GM19395 (cell line): Measurements from ENCODE around the gene KRTAP19-7.

Experiments
- ATAC-seq: cut with Tn5 transposase; IDR thresholded peaks from one replicate; pipeline ENCODE4 v1.9.1; 2021; ENCODE audit warnings: mild to moderate bottlenecking, moderate library complexity; ENCODE audit not compliant: unreplicated experiment

KRTAP19-7 gene, protein sequence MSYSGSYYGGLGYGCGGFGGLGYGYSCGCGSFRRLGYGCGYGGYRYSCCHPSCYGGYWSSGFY

GRCh38 chr21:30561264-30561895, at the start of gene KRTAP19-7:
Gene KRTAP19-7 (minus strand): TSS chr21:30561314. CDS start chr21:30561289, 25 bp downstream.
- no peak for ATAC-seq

DNA sequence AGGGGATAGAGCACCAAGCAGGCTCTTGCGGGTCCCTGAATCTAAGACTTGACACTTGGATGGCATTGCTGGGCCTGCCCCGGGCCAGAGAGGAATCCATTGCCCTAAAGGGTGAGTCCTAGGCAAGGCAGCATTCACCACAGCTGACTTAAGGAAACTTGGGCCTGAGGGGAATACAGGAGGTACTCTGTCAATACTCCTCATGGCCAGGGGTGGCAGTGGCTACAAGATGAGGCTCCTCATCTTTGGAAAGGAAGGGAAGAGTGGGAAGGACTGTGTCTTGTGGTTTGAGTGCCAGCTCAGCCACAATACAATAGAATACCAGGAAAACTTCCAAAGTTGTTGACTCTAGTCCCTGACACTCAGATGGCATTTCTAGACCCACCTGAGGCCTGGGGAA, 44.9 kb upstream of the KRTAP19-7 start:
- no peak for ATAC-seq

- no peak for ATAC-seq
Measured at GRCh38 chr21:30600787-30601186, 39.7 kb upstream of the KRTAP19-7 start, which contains the start of gene KRTAP22-1. Gene KRTAP22-1 (plus strand): TSS chr21:30601087.

DNA sequence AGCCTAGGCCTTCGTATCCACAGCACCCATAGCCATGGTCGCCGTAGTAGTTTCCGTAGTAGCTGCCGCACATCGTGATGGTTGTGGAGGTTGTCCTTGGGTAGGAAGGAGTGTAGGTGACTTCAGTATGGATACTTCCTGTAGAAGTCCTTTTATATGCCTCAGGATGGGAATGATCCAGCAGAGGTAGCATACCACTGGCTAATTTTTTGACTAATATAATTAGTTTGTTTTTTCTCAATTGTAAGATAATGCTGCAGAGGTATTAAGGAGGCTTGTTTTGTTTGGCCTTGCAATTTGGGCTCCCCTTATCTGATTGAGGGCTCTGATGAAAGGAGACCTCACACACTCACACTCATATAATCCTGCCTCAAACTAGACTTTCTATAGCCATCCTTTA, 37.7 kb upstream of the KRTAP19-7 start, which contains the start of gene KRTAP6-2:
TSS of gene KRTAP6-2 (minus strand) at position 101 of the 400 bp plus-strand sequence. CDS start at position 73, 28 bp downstream.
- no peak for ATAC-seq

DNA sequence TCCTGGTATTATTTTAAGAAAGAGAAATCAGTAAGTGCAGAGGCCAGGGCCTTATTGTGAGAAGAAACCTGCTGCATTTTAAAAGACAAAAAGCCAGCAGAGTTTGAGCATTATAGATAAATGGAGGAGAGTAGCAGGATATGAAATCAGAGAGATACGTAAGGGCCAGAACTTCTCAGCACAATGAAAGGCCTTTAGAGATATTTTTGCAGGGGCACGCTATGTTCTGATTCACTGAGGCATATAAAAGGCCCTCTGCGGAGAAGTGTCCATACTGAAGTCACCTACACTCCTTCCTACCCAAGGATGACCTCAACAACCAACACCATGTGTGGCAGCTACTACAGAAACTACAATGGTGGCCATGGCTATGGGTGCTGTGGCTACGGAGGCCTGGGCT, 31.0 kb upstream of the KRTAP19-7 start, which contains the start of gene KRTAP6-3:
TSS of gene KRTAP6-3 (plus strand) at position 301 of the 400 bp plus-strand sequence. CDS start at position 307, 6 bp downstream.
- ATAC-seq = no peak

- ATAC-seq = no peak
Measured at GRCh38 chr21:30590297-30590696, 29.2 kb upstream of the KRTAP19-7 start, which contains the start of gene KRTAP22-2. Gene KRTAP22-2 (minus strand): TSS chr21:30590397.

- no peak for ATAC-seq
Measured at GRCh38 chr21:30582870-30583269, 21.8 kb upstream of the KRTAP19-7 start.

DNA sequence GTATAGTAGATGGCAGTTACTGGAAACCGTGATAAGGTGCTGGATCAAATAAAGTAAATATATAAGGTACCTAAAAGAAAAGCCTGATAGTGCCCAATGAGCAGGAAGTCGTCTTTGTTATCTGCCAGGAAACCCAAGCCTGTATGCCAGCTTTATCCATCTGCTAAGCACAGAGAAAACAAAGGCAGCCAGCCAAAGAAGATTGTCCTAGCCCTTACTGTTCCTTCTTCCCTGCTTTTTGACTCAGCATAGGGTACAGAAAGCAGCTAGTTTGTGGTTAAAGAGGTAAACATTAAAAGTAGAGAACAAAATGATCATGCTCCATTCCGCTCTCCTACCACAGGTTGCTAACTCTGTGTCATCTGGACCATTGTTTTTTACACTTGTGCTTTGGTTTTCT, 19.0 kb upstream of the KRTAP19-7 start:
- ATAC-seq = no peak

DNA sequence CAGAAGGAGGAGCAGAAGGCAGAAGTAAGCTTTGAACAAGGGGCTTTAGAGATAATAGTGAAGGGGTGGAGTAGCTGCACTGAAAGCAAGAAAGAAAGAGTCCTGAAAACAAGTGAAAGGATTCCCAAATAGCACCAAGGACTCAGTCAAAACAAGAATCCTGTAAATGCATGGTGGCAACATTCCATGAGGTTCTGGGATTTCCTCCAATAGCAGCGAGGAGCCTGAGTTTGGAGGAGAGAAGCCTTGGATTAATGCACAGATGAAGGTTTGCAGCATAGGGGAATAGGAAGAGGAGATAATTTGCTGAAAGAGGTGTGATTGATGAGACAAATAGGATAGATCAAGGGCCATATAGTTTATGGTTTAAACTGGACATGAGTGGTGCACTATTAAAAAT, 18.2 kb upstream of the KRTAP19-7 start:
- no peak for ATAC-seq

- ATAC-seq = no peak
Measured at GRCh38 chr21:30577766-30578165, 16.7 kb upstream of the KRTAP19-7 start.

DNA sequence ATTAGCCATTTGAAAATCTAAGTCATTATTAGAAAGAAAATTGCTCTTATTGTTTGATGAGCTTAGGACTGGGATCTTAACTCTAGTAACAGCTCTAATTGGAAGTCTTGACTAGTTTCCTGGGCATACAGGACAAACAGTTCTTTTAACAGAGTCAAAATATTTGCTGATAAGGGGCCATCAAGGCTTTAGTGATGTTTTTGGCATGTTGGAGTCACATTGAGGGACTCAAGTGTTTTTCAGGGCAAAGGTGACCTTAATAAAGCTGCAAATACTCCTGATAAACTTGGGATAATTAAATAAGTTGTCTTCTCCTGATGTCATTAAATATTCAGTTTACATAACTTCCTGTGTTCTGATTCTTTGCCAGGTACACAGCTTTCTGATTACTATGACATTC, 6.5 kb upstream of the KRTAP19-7 start:
- no peak for ATAC-seq

DNA sequence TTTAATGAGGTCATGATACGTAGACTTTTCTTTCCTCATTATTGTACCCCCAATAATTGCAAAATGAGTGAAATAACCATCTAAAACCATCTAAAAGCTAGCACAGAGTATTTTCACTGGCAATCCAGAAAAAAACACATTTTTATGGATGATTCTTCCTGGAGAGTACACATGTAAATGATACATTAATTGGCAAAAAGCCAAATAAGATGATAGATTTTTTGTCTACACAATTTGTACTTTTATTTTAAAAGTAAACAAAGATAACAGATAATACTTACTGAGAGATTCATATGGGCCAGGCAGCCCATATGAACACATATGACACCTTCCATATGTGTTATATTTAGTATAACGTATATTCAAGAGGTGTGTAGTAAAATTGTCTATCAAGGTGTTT, 2.5 kb upstream of the KRTAP19-7 start:
- ATAC-seq = no peak

DNA sequence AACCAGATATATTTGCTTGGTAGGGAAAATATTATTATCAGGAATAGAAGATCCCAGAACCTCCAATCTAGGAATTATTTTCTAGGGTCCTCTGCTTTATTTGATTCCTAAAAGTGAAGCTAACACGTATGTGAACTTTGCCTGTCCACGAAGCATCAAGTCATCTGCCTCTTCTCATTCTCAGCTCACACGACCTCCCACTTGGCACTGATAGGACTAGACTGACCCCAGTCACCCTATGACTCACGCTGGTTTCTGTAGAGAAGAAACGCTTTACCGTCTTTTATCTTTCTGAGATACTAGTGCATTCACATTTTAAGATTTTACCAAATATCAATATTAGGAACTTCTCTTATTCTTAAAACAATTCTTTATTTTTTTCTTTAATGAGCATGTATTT, 2.0 kb upstream of the KRTAP19-7 start:
- no peak for ATAC-seq

DNA sequence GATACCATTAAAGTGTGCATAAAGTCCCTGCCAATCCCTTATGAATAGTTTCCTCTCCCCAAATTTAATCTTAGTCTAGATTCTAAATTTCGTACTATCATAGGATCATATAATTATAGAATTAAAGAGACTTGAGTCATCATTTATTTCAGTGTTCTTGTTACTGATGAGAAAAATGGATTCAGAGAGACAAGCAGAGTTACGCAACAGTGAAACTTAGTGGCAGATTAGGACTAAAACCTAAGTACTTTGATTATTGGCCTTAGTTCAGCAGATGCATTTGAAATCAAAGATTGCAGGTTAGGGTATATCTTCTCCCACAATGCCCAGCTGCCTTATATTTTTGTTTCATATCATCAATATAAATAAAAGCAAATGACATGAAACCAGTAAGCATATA, 843 bp upstream of the KRTAP19-7 start:
- ATAC-seq = no peak

GRCh38 chr21:30555095-30555494, 6.0 kb downstream of the KRTAP19-7 start:
- no peak for ATAC-seq

GRCh38 chr21:30552782-30553181, 8.3 kb downstream of the KRTAP19-7 start:
- no peak for ATAC-seq

GRCh38 chr21:30541764-30542163, 19.4 kb downstream of the KRTAP19-7 start, which contains the start of gene KRTAP19-6:
Gene KRTAP19-6 (minus strand): TSS chr21:30541864. CDS start chr21:30541833, 31 bp downstream.
- ATAC-seq = no peak

DNA sequence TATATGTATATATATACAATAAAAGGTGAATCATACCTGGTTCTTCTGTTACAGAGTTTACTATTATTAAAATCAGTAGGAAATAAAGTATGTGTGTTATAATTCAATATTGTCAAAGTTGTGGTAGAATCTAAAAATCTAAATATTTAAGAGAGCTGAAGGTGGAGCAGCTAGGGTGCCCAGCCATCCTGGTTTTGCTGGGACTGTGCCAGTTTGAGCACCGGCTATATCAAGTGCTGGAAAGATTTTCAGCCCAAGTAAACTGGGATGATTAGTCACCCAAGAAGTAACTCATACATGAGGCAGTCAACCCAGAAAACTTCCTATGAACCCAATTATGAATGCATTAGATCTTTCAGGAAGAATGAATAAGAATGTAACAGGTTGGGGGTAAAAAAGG, 42.2 kb downstream of the KRTAP19-7 start:
- ATAC-seq = no peak

DNA sequence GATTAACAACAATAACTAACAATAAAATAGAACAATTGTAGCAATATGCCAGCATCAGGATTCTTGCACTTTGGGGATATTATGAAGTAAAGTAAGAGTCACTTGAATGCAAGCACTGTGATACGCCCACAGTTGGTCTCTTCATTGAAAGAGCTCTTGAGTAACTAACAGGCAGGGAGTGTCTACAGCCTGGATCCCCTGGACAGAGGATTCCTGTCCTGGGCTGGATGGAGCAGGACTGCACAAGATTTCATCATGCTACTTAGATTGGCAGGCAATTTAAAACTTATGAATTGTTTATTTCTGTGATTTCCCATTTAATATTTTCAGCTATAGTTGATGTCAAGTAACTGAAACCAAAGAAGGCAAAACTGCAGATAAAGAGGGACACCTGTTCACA, 45.4 kb downstream of the KRTAP19-7 start:
- no peak for ATAC-seq
